ENCODE data around the gene PTX3. TPM values are rescaled to one million over a fixed set of nuclear protein-coding genes. Genes with fewer than 3 reads are reported as not detected.

The PTX3 gene
- total RNA-seq (2014; rRNA removed; shearing (Covaris generic)), result 0.48 and 0.73 TPM in 2 replicates

DNA sequence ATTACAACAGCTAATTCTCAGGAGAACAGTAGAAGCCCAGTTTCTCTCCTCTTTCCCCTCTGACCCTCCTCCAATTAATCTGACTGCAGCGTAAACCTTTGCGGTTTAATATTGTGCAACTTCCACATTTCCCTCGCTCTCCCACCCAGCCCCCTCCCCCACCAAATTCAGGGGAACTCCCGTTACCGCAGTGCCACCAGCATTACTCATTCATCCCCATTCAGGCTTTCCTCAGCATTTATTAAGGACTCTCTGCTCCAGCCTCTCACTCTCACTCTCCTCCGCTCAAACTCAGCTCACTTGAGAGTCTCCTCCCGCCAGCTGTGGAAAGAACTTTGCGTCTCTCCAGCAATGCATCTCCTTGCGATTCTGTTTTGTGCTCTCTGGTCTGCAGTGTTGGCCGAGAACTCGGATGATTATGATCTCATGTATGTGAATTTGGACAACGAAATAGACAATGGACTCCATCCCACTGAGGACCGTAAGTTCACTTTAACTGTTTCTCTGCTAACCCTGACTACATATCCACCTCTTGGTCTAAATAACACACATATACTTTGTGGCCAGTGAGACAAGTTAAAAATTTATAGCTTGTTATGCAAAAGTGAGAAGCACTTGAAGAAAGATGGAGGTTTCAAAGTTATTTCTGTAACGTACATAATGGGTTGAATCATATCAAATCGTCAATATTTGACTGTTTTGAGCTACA is at the start of gene PTX3:
TSS of gene PTX3 (plus strand) at position 268 of the 709 bp plus-strand sequence. CDS start at position 352, 84 bp downstream.
- DNase-seq, result peak; percentile 53
- Histone ChIP-seq H3K36me3 (replicated peaks; ENCODE audit: control insufficient read depth, insufficient read depth, low read length) (no peaks in the 10 kb centered on the region), H3K4me3 (ENCODE audit: insufficient read depth, low read depth, low read length) (peak within 1 kb of the TSS; percentile 50), H3K27me3 (ENCODE audit: control insufficient read depth, insufficient read depth, low read length) (peaks cover 26% of the 10 kb centered on the region)

DNA sequence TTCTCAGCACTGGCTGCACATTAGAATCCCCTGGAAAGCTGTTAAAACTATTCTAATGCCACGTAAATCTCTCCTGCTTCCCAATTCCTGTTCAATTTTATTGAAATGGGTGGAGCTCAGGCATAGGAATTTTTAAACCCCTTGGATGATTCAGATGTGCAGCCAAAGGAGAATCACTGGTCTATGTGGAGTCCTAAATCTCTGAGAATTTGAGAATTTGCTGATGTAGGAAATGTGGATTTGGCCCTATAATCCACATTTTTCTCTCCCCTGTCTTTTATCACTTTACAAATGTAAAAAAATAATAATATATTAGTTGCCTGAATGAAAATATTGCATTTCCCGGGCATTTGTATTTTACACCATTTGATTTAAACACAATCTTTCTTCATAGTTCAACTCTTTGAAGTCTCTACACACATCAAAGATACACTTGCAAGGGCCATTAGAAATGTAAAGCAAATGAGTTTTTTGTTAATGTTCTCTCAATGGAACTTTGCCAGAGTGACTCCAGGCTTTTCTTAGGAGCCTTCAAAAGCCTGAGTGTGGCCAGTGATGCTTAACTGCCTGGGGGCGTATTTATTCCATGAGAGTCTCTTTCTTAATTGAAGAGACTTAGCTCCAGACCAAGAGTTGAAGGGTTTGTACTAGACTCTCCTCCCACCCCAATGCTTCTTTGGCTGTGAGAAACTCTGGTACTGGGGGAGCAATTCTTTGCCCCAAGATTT is 48.8 kb upstream of the PTX3 start:
- DNase-seq, result no peak

DNA sequence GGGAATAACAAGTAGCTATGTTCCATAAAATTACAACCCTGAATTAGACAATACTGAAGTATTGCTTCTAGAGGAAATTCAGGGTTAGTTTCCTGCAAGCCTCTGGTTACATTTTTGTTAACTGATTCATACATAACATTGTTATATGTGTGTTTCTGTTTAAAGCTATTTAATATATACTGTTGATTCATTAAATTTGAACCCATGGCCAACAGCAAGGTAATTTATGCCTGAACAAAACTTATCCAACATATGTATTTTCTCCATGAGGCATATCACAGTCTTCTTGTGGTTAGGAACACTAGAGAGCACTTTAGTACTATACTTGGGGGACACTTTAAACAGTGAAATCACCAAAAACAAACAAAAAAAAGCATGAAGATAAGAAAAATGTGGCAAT is 47.7 kb upstream of the PTX3 start:
- H3K4me3 ChIP-seq (ENCODE audit: insufficient read depth, low read depth, low read length), result no peak overlapping the region
- no peaks in the 10 kb centered on the region for H3K27me3 ChIP-seq (ENCODE audit: control insufficient read depth, insufficient read depth, low read length)
- no peak for DNase-seq
- no peaks in the 10 kb centered on the region for H3K36me3 ChIP-seq (replicated peaks; ENCODE audit: control insufficient read depth, insufficient read depth, low read length)

More for the DNA sequence above, 48.8 kb upstream of the PTX3 start:
- H3K36me3 ChIP-seq (replicated peaks; ENCODE audit: control insufficient read depth, insufficient read depth, low read length), result no peaks in the 10 kb centered on the region
- no peaks in the 10 kb centered on the region for H3K27me3 ChIP-seq (ENCODE audit: control insufficient read depth, insufficient read depth, low read length)
- H3K4me3 ChIP-seq (ENCODE audit: insufficient read depth, low read depth, low read length), result no peak overlapping the region

DNA sequence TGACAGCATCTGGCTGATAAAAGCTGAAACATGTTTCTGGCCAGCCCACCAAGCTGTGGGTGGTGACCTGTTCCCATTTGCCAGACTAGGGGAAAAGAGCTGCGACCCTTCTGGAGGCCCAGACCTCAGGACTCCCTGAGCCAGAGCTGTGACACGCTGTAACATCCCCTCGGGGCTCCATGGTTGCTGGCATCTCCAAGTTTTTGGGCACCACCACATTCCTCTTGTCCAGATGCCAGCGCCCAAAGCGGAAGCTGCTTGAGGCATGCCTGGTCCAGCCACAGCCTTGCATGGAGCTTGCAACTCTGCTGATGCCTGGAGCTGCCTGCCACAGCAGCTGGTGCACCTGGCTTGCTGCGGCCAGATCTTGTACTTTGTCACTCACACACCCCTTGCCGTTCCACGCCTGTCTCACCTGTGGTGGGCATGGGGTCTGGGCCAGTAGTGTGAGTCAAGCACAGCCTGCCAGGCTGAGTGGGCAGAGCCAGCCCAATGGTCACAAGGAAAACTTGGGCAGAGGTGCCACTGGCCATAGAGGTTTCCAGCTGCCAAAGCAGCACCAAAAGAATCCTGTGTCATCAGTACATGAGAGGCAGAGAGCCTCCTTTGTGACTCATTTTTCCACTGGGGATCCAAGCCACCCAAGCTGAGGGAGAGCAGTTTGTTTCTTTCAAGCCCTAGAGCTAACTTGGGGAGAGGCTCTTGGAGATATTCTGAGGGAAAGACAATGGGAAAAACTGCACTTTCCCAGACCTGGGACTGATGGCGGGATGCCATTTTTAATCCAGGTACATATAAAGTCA is 45.7 kb upstream of the PTX3 start:
- no peak for DNase-seq
- Histone ChIP-seq H3K36me3 (replicated peaks; ENCODE audit: control insufficient read depth, insufficient read depth, low read length) (no peaks in the 10 kb centered on the region), H3K4me3 (ENCODE audit: insufficient read depth, low read depth, low read length) (no peak overlapping the region), H3K27me3 (ENCODE audit: control insufficient read depth, insufficient read depth, low read length) (no peaks in the 10 kb centered on the region)

DNA sequence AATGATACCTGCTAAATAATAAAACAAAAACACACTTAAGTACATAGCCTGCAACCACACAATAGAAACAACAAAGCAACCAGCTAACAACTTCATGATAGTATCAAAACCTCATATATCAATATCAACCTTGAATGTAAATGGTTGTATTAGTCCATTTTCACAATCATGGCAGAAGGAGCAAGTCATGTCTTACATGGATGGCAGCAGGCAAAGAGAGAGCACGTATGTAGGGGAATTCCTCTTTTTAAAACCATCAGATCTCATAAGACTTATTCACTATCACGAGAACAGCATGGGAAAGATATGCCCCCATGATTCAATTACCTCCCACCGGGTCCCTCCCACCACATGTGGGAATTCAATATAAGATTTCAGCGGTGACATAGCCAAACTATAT is 44.5 kb upstream of the PTX3 start:
- no peaks in the 10 kb centered on the region for H3K27me3 ChIP-seq (ENCODE audit: control insufficient read depth, insufficient read depth, low read length)
- DNase-seq, result no peak
- no peak overlapping the region for H3K4me3 ChIP-seq (ENCODE audit: insufficient read depth, low read depth, low read length)
- H3K36me3 ChIP-seq (replicated peaks; ENCODE audit: control insufficient read depth, insufficient read depth, low read length), result no peaks in the 10 kb centered on the region

DNA sequence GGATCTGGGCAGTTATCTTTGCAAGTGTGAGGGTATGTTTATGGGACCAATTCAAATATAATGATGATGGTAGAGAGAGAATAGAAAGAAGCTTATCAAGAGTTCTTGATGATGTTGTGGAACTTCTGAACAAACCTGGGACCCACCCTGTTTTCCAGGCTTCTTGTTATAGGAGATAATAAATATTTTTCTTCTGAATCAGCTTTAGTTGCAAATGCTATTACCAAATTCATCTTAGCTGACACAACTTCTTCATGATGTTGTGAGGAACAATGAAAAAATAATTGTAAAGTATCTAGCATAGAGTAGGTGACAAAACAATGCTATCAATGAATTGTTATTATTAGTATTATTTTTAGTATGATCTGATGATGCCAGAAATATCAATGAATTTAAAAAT is 43.5 kb upstream of the PTX3 start:
- no peak for DNase-seq
- H3K36me3 ChIP-seq (replicated peaks; ENCODE audit: control insufficient read depth, insufficient read depth, low read length), result no peaks in the 10 kb centered on the region
- no peaks in the 10 kb centered on the region for H3K27me3 ChIP-seq (ENCODE audit: control insufficient read depth, insufficient read depth, low read length)
- H3K4me3 ChIP-seq (ENCODE audit: insufficient read depth, low read depth, low read length), result no peak overlapping the region

DNA sequence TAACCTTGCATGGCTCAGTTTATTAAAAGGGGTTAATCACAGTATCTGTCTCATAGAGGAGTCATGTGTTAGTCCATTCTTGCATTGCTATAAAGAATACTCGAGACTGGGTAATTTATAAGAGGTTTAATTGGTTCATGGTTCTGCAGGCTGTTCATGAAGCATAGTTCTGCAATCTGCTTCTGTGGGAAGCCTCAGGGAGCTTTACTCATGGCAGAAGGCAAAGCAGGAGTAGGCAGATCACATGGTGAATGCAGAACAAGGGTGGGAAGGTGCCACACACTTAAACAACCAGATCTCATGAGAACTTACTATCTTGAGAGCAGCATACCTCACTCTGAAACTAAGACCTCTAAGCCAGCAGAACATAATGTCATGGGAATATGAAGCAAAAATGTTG is 42.2 kb upstream of the PTX3 start:
- no peak for DNase-seq
- Histone ChIP-seq H3K4me3 (ENCODE audit: insufficient read depth, low read depth, low read length) (no peak overlapping the region), H3K27me3 (ENCODE audit: control insufficient read depth, insufficient read depth, low read length) (no peaks in the 10 kb centered on the region), H3K36me3 (replicated peaks; ENCODE audit: control insufficient read depth, insufficient read depth, low read length) (no peaks in the 10 kb centered on the region)

DNA sequence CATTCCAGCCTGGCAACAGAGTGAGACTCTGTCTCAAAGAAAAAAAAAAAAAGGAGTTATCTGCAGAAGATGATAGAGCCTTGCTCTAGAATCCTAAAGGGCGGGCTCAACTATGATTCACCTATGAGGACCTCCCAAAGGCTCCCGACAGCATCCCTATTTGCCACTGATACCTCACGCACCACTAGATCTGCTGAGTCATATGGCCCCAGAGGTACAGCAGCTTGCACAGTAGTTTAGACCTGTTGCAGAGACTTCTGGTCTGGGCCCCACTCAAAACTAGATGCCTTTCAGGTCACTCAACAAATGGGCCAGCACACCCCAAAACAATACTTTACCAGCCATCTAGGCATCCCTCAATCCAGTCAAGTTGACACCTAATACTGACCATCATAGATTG is 38.1 kb upstream of the PTX3 start:
- Histone ChIP-seq H3K4me3 (ENCODE audit: insufficient read depth, low read depth, low read length) (no peak overlapping the region), H3K27me3 (ENCODE audit: control insufficient read depth, insufficient read depth, low read length) (no peaks in the 10 kb centered on the region)
- no peak for DNase-seq

DNA sequence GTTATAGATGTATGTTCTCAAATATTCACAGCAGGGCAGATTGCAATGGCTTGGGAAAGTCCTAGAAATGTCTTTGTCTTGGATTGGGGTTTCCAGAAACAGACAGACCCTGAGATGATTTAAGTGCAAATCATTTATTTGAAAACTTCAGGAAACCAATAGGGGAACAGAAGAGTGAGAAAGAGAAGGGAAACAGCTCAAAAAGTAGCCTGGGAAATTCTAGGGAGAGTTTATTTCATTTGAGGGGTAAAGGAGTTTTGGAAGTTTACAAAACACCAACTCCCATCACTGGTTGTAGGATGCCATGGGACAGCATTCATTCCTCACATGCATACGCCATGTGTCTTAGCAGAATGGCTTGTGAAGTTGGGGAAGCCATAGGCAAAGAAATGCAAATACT is 32.3 kb upstream of the PTX3 start:
- Histone ChIP-seq H3K36me3 (replicated peaks; ENCODE audit: control insufficient read depth, insufficient read depth, low read length) (no peaks in the 10 kb centered on the region), H3K27me3 (ENCODE audit: control insufficient read depth, insufficient read depth, low read length) (no peaks in the 10 kb centered on the region), H3K4me3 (ENCODE audit: insufficient read depth, low read depth, low read length) (no peak overlapping the region)
- DNase-seq, result no peak

More for the DNA sequence above, 38.1 kb upstream of the PTX3 start:
- H3K36me3 ChIP-seq (replicated peaks; ENCODE audit: control insufficient read depth, insufficient read depth, low read length), result no peaks in the 10 kb centered on the region

DNA sequence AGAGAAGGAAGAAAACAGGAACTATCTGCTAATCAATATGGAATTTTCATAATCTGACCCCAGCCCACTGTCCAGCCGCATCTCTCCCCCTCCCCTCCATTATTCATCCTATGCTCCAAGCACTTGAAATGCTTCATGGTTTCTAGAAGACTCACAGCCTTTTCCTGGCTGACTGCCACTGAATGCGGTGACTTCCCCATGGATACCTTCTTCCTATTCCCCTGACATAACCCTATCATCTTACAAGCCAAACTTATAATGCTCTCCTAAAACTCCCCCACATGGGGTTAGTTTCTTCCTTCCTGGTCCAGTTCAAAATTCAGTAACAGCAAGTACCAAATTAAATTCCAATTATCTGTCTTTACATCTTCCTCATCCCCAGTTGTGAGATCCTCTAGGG is 31.2 kb upstream of the PTX3 start:
- H3K27me3 ChIP-seq (ENCODE audit: control insufficient read depth, insufficient read depth, low read length), result no peaks in the 10 kb centered on the region
- no peaks in the 10 kb centered on the region for H3K36me3 ChIP-seq (replicated peaks; ENCODE audit: control insufficient read depth, insufficient read depth, low read length)
- no peak for DNase-seq
- no peak overlapping the region for H3K4me3 ChIP-seq (ENCODE audit: insufficient read depth, low read depth, low read length)

DNA sequence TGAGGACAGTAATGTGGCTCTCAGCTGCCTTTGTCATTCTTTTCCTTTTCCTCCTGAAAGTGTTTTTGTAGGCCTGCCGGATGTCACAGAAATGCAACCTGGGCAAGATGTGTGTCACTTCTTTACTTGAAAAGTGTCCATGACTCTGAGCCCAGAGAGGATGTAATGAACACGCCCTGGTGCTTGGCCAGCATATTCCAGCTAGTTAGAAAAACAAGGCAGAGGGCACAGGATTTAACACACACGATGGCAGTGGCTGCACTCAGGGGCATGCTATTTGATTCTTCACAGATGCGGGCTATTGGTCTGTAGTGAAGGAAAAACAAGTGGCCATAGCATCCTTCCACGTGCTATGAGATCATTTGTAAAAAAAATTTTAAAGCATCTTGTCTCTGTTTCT is 30.3 kb upstream of the PTX3 start:
- Histone ChIP-seq H3K4me3 (ENCODE audit: insufficient read depth, low read depth, low read length) (no peak overlapping the region), H3K36me3 (replicated peaks; ENCODE audit: control insufficient read depth, insufficient read depth, low read length) (no peaks in the 10 kb centered on the region), H3K27me3 (ENCODE audit: control insufficient read depth, insufficient read depth, low read length) (no peaks in the 10 kb centered on the region)
- DNase-seq, result no peak

DNA sequence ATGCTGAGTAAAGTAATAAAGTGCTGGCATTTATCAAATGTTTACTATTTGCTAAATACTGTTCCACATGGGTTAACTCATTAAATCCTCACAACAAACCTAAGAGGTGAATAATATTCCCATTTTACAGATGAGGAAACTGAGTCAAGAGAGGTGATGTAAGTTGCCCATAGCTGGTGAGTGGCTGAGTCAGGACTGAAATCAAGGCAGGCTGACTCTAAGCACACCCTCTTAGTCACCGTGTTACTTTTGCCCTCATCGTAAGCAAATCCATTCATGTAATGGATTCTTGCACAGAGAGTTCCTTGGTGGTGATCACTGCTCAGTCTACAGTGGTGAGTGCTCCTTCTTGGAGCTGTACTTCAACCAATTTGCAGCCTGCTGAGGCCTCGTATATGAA is 28.9 kb upstream of the PTX3 start:
- no peaks in the 10 kb centered on the region for H3K27me3 ChIP-seq (ENCODE audit: control insufficient read depth, insufficient read depth, low read length)
- DNase-seq, result no peak
- H3K4me3 ChIP-seq (ENCODE audit: insufficient read depth, low read depth, low read length), result no peak overlapping the region
- H3K36me3 ChIP-seq (replicated peaks; ENCODE audit: control insufficient read depth, insufficient read depth, low read length), result no peaks in the 10 kb centered on the region

DNA sequence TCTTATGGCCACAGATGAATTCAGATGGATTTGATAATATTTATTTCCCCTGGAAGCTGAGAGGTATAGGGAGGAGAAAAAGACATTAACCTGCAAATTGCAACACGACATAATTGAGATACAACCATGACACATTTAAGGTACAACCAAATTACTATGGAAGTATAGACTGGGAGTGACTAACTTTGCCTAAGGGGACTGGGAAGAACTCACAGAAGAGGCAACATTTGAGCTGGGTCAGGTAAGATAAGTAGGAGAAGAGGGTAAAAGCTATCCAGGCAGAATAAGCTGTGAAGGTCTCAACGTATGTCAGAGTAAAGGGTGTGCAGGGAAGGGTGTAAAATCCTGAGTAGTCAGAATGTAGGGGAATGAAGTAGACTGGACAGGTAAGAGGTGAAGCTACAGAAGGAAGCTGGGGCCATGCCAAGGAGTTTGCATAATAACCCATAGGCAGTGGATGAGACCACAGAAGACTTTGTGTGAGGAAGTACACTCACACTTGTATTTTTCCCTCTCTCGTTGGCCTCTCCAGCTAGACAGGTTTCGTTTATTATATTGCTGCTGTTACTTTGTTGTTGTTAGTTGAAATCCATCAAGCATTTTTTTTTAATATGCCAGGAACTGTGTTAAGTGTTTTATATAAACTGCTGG is 28.0 kb upstream of the PTX3 start:
- DNase-seq, result no peak
- no peaks in the 10 kb centered on the region for H3K36me3 ChIP-seq (replicated peaks; ENCODE audit: control insufficient read depth, insufficient read depth, low read length)
- H3K4me3 ChIP-seq (ENCODE audit: insufficient read depth, low read depth, low read length), result no peak overlapping the region
- no peaks in the 10 kb centered on the region for H3K27me3 ChIP-seq (ENCODE audit: control insufficient read depth, insufficient read depth, low read length)

DNA sequence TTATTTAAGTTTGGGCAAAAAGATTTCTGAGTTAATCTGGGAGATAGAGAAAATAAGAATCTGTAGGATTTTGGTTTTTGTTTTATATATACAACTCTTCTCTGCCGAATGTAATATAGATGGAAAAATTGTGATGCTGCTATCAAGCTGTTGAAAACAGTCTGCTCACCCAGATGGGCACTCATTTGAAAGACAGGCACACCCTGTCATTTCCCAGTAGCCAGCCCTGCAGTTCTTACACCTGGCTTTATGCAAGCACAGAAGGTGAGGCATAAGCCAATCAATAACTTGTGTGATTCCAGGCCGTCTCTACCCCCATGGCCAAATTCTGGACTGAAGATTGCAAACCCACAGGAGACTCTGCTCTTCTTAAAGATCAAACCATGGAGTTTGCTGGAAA is 27.1 kb upstream of the PTX3 start:
- Histone ChIP-seq H3K4me3 (ENCODE audit: insufficient read depth, low read depth, low read length) (no peak overlapping the region), H3K36me3 (replicated peaks; ENCODE audit: control insufficient read depth, insufficient read depth, low read length) (no peaks in the 10 kb centered on the region), H3K27me3 (ENCODE audit: control insufficient read depth, insufficient read depth, low read length) (no peaks in the 10 kb centered on the region)
- no peak for DNase-seq
